ENCODE measurements around the gene CUBN. TPM values are rescaled to one million over a fixed set of nuclear protein-coding genes. Genes with fewer than 3 reads are reported as not detected.

Gene CUBN
- total and polyA plus RNA-seq, 10 of the 15 experiments (the other 5 are each of a cell fraction or from before 2014, with no cell fraction given), result under 0.01 to 0.14 (median 0.02) TPM; not detected in 6

GRCh38 chr10:17056781-17057428, 72.7 kb downstream of the CUBN start (continued):
- TF ChIP-seq, protein P1, sequence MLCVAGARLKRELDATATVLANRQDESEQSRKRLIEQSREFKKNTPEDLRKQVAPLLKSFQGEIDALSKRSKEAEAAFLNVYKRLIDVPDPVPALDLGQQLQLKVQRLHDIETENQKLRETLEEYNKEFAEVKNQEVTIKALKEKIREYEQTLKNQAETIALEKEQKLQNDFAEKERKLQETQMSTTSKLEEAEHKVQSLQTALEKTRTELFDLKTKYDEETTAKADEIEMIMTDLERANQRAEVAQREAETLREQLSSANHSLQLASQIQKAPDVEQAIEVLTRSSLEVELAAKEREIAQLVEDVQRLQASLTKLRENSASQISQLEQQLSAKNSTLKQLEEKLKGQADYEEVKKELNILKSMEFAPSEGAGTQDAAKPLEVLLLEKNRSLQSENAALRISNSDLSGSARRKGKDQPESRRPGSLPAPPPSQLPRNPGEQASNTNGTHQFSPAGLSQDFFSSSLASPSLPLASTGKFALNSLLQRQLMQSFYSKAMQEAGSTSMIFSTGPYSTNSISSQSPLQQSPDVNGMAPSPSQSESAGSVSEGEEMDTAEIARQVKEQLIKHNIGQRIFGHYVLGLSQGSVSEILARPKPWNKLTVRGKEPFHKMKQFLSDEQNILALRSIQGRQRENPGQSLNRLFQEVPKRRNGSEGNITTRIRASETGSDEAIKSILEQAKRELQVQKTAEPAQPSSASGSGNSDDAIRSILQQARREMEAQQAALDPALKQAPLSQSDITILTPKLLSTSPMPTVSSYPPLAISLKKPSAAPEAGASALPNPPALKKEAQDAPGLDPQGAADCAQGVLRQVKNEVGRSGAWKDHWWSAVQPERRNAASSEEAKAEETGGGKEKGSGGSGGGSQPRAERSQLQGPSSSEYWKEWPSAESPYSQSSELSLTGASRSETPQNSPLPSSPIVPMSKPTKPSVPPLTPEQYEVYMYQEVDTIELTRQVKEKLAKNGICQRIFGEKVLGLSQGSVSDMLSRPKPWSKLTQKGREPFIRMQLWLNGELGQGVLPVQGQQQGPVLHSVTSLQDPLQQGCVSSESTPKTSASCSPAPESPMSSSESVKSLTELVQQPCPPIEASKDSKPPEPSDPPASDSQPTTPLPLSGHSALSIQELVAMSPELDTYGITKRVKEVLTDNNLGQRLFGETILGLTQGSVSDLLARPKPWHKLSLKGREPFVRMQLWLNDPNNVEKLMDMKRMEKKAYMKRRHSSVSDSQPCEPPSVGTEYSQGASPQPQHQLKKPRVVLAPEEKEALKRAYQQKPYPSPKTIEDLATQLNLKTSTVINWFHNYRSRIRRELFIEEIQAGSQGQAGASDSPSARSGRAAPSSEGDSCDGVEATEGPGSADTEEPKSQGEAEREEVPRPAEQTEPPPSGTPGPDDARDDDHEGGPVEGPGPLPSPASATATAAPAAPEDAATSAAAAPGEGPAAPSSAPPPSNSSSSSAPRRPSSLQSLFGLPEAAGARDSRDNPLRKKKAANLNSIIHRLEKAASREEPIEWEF (IDR thresholded peaks at IDR 0.05; ENCODE audit: insufficient replicate concordance, low read depth, low read length), result no peak
- TF ChIP-seq, protein P2, sequence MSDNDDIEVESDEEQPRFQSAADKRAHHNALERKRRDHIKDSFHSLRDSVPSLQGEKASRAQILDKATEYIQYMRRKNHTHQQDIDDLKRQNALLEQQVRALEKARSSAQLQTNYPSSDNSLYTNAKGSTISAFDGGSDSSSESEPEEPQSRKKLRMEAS (IDR thresholded peaks at IDR 0.05; ENCODE audit: low read depth, low read length), result no peak
- TF ChIP-seq SIX5 (IDR thresholded peaks at IDR 0.05; ENCODE audit: low read depth, low read length, severe bottlenecking), result no peak
- TF ChIP-seq PAX8 (IDR thresholded peaks at IDR 0.05), result no peak
- TF ChIP-seq, protein P3, sequence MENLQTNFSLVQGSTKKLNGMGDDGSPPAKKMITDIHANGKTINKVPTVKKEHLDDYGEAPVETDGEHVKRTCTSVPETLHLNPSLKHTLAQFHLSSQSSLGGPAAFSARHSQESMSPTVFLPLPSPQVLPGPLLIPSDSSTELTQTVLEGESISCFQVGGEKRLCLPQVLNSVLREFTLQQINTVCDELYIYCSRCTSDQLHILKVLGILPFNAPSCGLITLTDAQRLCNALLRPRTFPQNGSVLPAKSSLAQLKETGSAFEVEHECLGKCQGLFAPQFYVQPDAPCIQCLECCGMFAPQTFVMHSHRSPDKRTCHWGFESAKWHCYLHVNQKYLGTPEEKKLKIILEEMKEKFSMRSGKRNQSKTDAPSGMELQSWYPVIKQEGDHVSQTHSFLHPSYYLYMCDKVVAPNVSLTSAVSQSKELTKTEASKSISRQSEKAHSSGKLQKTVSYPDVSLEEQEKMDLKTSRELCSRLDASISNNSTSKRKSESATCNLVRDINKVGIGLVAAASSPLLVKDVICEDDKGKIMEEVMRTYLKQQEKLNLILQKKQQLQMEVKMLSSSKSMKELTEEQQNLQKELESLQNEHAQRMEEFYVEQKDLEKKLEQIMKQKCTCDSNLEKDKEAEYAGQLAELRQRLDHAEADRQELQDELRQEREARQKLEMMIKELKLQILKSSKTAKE (IDR thresholded peaks at IDR 0.05; ENCODE audit: low read depth, poor library complexity, severe bottlenecking), result no peak

Measured in GM12878 (cell line).